H9 (cell line): Measurements from ENCODE around the gene MYO18B. TPM values are rescaled to one million over a fixed set of nuclear protein-coding genes. Genes with fewer than 3 reads are reported as not detected.

Experiments
- DNase-seq: peaks from one replicate; pipeline ENCODE4 v3.0.0-alpha.2; 2017
- H2AFZ ChIP-seq: one replicate; pipeline ENCODE4 v1.6.1; 2013; ENCODE audit warnings: mild to moderate bottlenecking, low read length, control low read depth, moderate library complexity
- H2AK5ac ChIP-seq: 2 replicates; pipeline ENCODE4 v1.6.1; 2013; ENCODE audit warnings: low read length, control low read depth, mixed read lengths; ENCODE audit not compliant: insufficient read length
- H2BK120ac ChIP-seq: one replicate; pipeline ENCODE4 v1.6.1; 2013; ENCODE audit warnings: low read depth, mild to moderate bottlenecking, low read length, control low read depth, inconsistent platforms; ENCODE audit not compliant: poor library complexity, severe bottlenecking
- H2BK12ac ChIP-seq: 2 replicates; pipeline ENCODE4 v1.6.1; 2013; ENCODE audit warnings: low read length, control low read depth, mixed read lengths, low read depth; ENCODE audit not compliant: insufficient read length
- H2BK15ac ChIP-seq: 2 replicates; pipeline ENCODE4 v1.6.1; 2013; ENCODE audit warnings: low read depth, low read length, control low read depth
- H2BK20ac ChIP-seq: one replicate; pipeline ENCODE4 v1.6.1; 2013; ENCODE audit warnings: low read depth, mild to moderate bottlenecking, low read length, control low read depth, inconsistent platforms; ENCODE audit not compliant: poor library complexity, severe bottlenecking
- H2BK5ac ChIP-seq: 2 replicates; pipeline ENCODE4 v1.6.1; 2013; ENCODE audit warnings: low read length, control low read depth, mixed read lengths; ENCODE audit not compliant: insufficient read length
- H3K14ac ChIP-seq: 2 replicates; pipeline ENCODE4 v1.6.1; 2013; ENCODE audit warnings: low read length, control low read depth; ENCODE audit not compliant: insufficient read depth
- H3K18ac ChIP-seq: 2 replicates; pipeline ENCODE4 v1.6.1; 2013; ENCODE audit warnings: low read depth, mild to moderate bottlenecking, mixed read lengths, low read length, control low read depth; ENCODE audit not compliant: insufficient read length
- H3K23ac ChIP-seq: 2 replicates; pipeline ENCODE4 v1.6.1; 2013; ENCODE audit warnings: low read length, control low read depth, mixed read lengths, low read depth; ENCODE audit not compliant: insufficient read length
- H3K23me2 ChIP-seq: 2 replicates; pipeline ENCODE4 v1.6.1; 2013; ENCODE audit warnings: low read depth, mild to moderate bottlenecking, mixed read lengths, low read length, control low read depth; ENCODE audit not compliant: insufficient read length, poor library complexity, severe bottlenecking
- H3K27ac ChIP-seq: 2 replicates; pipeline ENCODE4 v1.5.1; 2013; ENCODE audit warnings: low read length, control low read depth, mixed read lengths, low read depth; ENCODE audit not compliant: insufficient read length
- H3K27me3 ChIP-seq: 2 replicates; pipeline ENCODE4 v1.6.1; 2013; ENCODE audit warnings: low read length, control low read depth, inconsistent platforms; ENCODE audit not compliant: insufficient read depth
- H3K4ac ChIP-seq: 2 replicates; pipeline ENCODE4 v1.6.1; 2013; ENCODE audit warnings: low read depth, mild to moderate bottlenecking, control low read depth, inconsistent platforms, low read length, moderate library complexity
- H3K4me1 ChIP-seq: 2 replicates; pipeline ENCODE4 v1.6.1; 2013; ENCODE audit warnings: low read length, control low read depth, inconsistent platforms; ENCODE audit not compliant: insufficient read depth
- H3K4me2 ChIP-seq: 2 replicates; pipeline ENCODE4 v1.6.1; 2013; ENCODE audit warnings: low read length, control low read depth, mixed read lengths; ENCODE audit not compliant: insufficient read length, insufficient read depth
- H3K56ac ChIP-seq: 2 replicates; pipeline ENCODE4 v1.6.1; 2013; ENCODE audit warnings: low read depth, mild to moderate bottlenecking, mixed read lengths, low read length, control low read depth; ENCODE audit not compliant: insufficient read length
- H3K79me1 ChIP-seq: 2 replicates; pipeline ENCODE4 v1.6.1; 2013; ENCODE audit warnings: low read depth, mild to moderate bottlenecking, moderate library complexity, low read length, control low read depth, inconsistent platforms; ENCODE audit not compliant: insufficient read depth, poor library complexity, severe bottlenecking
- H3K79me2 ChIP-seq: 2 replicates; pipeline ENCODE4 v1.6.1; 2013; ENCODE audit warnings: low read length, control low read depth, inconsistent platforms; ENCODE audit not compliant: insufficient read depth
- H3K9ac ChIP-seq: 2 replicates; pipeline ENCODE4 v1.6.1; 2013; ENCODE audit warnings: low read length, control low read depth, mixed read lengths; ENCODE audit not compliant: insufficient read length; ENCODE audit errors: extremely low read depth
- H3K9me3 ChIP-seq: one replicate; pipeline ENCODE4 v1.6.1; 2013; ENCODE audit warnings: low read depth, low read length, inconsistent platforms; ENCODE audit not compliant: control insufficient read depth
- H3T11ph ChIP-seq: one replicate; pipeline ENCODE4 v1.6.1; 2013; ENCODE audit warnings: mild to moderate bottlenecking, low read length, control low read depth, inconsistent platforms
- H4K20me1 ChIP-seq: one replicate; pipeline ENCODE4 v1.6.1; 2013; ENCODE audit not compliant: control insufficient read depth, insufficient read length, insufficient read depth
- H4K5ac ChIP-seq: 2 replicates; pipeline ENCODE4 v1.6.1; 2013; ENCODE audit warnings: low read depth, mild to moderate bottlenecking, mixed read lengths, low read length, control low read depth; ENCODE audit not compliant: insufficient read length
- H4K8ac ChIP-seq: replicated peaks from 2 replicates; pipeline ENCODE4 v1.6.1; 2013; ENCODE audit warnings: low read length, control low read depth, mixed read lengths, low read depth; ENCODE audit not compliant: insufficient read length
- H4K91ac ChIP-seq: 2 replicates; pipeline ENCODE4 v1.6.1; 2013; ENCODE audit warnings: low read depth, mild to moderate bottlenecking, moderate library complexity, mixed read lengths, low read length, control low read depth; ENCODE audit not compliant: insufficient read length
- H3K27ac Mint-ChIP-seq, 3 experiments: 2 replicates in 2 of 3; 3 replicates in 1 of 3; pipeline ENCODE4 v1.8.0; 2020 to 2021; ENCODE audit warnings: mixed read lengths in 3 of 3, mild to moderate bottlenecking in 1 of 3, moderate library complexity in 1 of 3
- H3K27me3 Mint-ChIP-seq: 2 replicates; pipeline ENCODE4 v1.8.0; 2021; ENCODE audit warnings: low read depth, mild to moderate bottlenecking, moderate library complexity, mixed read lengths
- H3K36me3 Mint-ChIP-seq, 3 experiments: 2 replicates in 2 of 3; 3 replicates in 1 of 3; pipeline ENCODE4 v1.8.0; 2020 to 2021; ENCODE audit warnings: low read depth in 3 of 3, mixed read lengths in 3 of 3; ENCODE audit not compliant: insufficient read depth in 1 of 3
- H3K4me1 Mint-ChIP-seq, 2 experiments: 2 replicates each; pipeline ENCODE4 v1.8.0; 2020; ENCODE audit warnings: mixed read lengths in 2 of 2
- H3K4me3 Mint-ChIP-seq, 2 experiments: 2 replicates in 1 of 2; 3 replicates in 1 of 2; pipeline ENCODE4 v1.8.0; 2020 to 2021; ENCODE audit warnings: mild to moderate bottlenecking in 2 of 2, mixed read lengths in 2 of 2, moderate library complexity in 1 of 2
- H3K9me3 Mint-ChIP-seq, 2 experiments: 2 replicates in 1 of 2; 3 replicates in 1 of 2; pipeline ENCODE4 v1.8.0; 2020; ENCODE audit warnings: mild to moderate bottlenecking in 2 of 2, mixed read lengths in 2 of 2, moderate library complexity in 1 of 2
- WGBS: extraction: QIAGEN DNeasy Blood & Tissue Kit; methylation state at CpG from one replicate; pipeline ENCODE4 v1.1.7; 2013; ENCODE audit warnings: missing lambda C conversion rate, low lambda C conversion rate, mixed read lengths; ENCODE audit not compliant: insufficient read length; ENCODE audit errors: extremely low coverage; 5-methylcytosine and 5-hydroxymethylcytosine counted together
- total RNA-seq: library from RNA; stranded (reverse); gene quantifications from 2 replicates; pipeline ENCODE4 v1.2.1, GENCODE V29; 2021
- TF ChIP-seq, protein P1 (sequence below): fragments of 200-600 bp; sonication (generic); conservative IDR thresholded peaks from 3 replicates; pipeline ENCODE4 v1.8.0; 2021; ENCODE audit warnings: antibody characterized with exemption, mild to moderate bottlenecking

MYO18B gene
- total RNA-seq, 1 experiment from 2014 or later, result 0.46 TPM

DNA sequence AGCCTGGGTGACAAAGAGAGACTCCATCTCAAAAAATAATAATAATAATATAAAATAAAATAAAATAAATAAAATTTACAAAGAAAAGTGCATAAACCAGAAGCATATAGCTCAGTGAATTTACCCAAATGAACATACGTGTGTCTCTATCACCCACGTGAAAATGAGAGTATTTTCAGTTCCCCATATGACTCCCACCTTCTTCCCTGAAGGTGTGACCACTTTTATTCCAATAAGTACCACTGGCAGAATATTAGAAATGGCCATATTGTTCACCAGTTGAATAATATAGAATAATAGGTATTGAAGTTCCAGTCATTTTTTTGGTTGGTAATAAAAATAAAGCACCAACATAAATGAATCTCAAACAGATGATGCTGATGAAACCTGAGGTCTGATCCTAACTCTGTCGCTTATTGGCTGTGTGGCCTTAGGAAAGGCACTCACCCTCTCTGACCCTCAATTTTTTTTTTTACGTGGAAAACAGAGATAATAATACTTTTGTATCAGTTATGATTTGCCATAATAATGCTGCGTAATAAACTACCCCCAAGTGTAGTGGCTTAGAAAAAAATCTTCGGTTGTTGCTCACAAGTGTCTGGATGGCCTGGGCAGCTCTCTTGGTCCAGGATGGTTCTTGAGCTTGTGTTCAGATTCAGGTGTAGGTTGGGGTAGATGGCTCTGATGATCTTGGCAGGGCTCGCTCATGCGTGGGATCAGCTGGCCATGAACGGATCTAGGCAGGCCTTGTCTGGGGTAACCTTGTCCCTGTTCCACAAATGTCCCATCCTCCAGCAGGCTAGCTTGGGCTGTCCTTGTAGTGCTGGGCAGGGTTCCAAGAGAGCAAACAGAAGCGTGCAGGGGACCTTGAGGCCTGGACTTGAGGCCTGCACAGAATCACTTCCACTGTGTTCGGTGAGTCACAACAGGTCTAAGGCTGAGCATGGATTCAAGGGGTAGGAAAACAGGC, 88.1 kb downstream of the MYO18B start:
- H3K27ac ChIP-seq, result no peak overlapping the region
- H2BK5ac ChIP-seq, result no peak overlapping the region
- H4K8ac ChIP-seq, result no peak overlapping the region
- Mint-ChIP-seq H3K27ac (no peak overlapping the region), H3K4me1 (no peaks in the 10 kb centered on the region), H3K36me3 (no peaks in the 10 kb centered on the region), H3K4me3 (no peak overlapping the region), H3K9me3 (no peaks in the 10 kb centered on the region; a peak in 1 of 5 replicates), H3K27me3 (no peaks in the 10 kb centered on the region; the same call in none of the 2 replicates)
- TF ChIP-seq, protein P1, sequence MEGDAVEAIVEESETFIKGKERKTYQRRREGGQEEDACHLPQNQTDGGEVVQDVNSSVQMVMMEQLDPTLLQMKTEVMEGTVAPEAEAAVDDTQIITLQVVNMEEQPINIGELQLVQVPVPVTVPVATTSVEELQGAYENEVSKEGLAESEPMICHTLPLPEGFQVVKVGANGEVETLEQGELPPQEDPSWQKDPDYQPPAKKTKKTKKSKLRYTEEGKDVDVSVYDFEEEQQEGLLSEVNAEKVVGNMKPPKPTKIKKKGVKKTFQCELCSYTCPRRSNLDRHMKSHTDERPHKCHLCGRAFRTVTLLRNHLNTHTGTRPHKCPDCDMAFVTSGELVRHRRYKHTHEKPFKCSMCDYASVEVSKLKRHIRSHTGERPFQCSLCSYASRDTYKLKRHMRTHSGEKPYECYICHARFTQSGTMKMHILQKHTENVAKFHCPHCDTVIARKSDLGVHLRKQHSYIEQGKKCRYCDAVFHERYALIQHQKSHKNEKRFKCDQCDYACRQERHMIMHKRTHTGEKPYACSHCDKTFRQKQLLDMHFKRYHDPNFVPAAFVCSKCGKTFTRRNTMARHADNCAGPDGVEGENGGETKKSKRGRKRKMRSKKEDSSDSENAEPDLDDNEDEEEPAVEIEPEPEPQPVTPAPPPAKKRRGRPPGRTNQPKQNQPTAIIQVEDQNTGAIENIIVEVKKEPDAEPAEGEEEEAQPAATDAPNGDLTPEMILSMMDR, result no peak
- H3K18ac ChIP-seq, result no peak overlapping the region
- no peak overlapping the region for H3K4ac ChIP-seq
- H2BK15ac ChIP-seq, result no peak overlapping the region
- H4K20me1 ChIP-seq, result no peaks in the 10 kb centered on the region
- no peak overlapping the region for H4K5ac ChIP-seq
- no peak overlapping the region for H2AK5ac ChIP-seq
- no peak overlapping the region for H3K56ac ChIP-seq
- H2AFZ ChIP-seq, result no peak overlapping the region
- H3K79me1 ChIP-seq, result no peaks in the 10 kb centered on the region
- no peak overlapping the region for H3K9ac ChIP-seq
- no peak for DNase-seq
- no peaks in the 10 kb centered on the region for H3K4me1 ChIP-seq
- no peak overlapping the region for H2BK120ac ChIP-seq
- no peaks in the 10 kb centered on the region for H3K27me3 ChIP-seq
- H3K4me2 ChIP-seq, result no peak overlapping the region
- no peaks in the 10 kb centered on the region for H3K79me2 ChIP-seq
- no peaks in the 10 kb centered on the region for H3K9me3 ChIP-seq
- WGBS, result no CpG with 5 or more reads among the region's 11 CpGs
- H2BK12ac ChIP-seq, result no peak overlapping the region
- H3K23ac ChIP-seq, result no peak overlapping the region
- H2BK20ac ChIP-seq, result no peak overlapping the region
- no peak overlapping the region for H3T11ph ChIP-seq
- H3K23me2 ChIP-seq, result no peaks in the 10 kb centered on the region
- H3K14ac ChIP-seq, result no peak overlapping the region
- H4K91ac ChIP-seq, result no peak overlapping the region
